Measurements from ENCODE around the gene ZNF808. TPM values are rescaled to one million over a fixed set of nuclear protein-coding genes. Genes with fewer than 3 reads are reported as not detected.
"Not testable (repeated sequence)": the region's sequence is repeated elsewhere in the genome, so short reads cannot be mapped to it uniquely, and the experiment has no call there.

Gene ZNF808
- total and polyA plus RNA-seq, 7 donors: 1.8 to 26.6 (median 13.0) TPM

DNA sequence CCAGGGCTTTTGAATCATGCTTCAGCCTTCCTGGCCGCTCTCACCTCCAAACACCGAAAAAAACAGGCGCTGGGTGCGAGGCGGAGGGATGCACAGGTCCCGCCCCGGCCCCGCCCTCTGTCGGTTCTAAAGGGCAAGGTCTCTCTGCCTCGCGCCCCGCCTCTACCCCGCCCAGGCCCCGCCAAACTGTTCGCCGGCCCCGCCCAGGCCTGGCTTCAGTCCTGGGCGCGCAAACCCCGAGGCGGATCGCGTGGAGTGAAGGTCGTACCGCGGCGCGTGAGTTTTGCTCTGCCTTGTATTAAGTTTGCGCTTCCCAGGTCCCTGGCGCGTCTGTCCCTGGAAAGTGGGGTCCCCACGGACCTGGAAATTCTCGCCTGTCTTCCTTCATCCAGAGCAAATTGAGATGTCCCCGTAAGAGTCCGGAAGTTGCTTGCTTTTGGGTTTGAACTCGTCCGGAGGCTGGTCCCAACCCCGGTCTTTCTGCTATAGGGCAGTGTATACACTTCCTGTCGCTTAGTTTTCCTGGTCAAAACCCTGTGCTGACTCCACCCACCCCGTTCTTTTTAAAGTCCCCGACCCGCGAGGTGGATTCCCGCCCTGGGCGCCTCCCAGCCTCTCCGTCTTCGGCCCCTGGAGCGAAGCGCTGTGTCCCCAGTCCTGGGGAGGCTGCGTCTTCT is 8.4 kb downstream of the ZNF808 start:
- peaks cover 0 to 17% (median 2%) of the 10 kb centered on the region in 4 donors for H3K36me3 ChIP-seq
- H3K27ac ChIP-seq: peak overlapping the region; percentile 75 to 87 (median 85)
- peak; percentile 93 for DNase-seq
- no peaks in the 10 kb centered on the region for H3K27me3 ChIP-seq
- WGBS, 2 donors: 20 to 76% methylated on average over 50 of the region's 50 CpGs
- no peaks in the 10 kb centered on the region for H3K9me3 ChIP-seq
- TF ChIP-seq, protein P1, sequence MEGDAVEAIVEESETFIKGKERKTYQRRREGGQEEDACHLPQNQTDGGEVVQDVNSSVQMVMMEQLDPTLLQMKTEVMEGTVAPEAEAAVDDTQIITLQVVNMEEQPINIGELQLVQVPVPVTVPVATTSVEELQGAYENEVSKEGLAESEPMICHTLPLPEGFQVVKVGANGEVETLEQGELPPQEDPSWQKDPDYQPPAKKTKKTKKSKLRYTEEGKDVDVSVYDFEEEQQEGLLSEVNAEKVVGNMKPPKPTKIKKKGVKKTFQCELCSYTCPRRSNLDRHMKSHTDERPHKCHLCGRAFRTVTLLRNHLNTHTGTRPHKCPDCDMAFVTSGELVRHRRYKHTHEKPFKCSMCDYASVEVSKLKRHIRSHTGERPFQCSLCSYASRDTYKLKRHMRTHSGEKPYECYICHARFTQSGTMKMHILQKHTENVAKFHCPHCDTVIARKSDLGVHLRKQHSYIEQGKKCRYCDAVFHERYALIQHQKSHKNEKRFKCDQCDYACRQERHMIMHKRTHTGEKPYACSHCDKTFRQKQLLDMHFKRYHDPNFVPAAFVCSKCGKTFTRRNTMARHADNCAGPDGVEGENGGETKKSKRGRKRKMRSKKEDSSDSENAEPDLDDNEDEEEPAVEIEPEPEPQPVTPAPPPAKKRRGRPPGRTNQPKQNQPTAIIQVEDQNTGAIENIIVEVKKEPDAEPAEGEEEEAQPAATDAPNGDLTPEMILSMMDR (IDR thresholded peaks at IDR 0.05): peak in 2 of 4 experiments; percentile 8 to 19
- peak in 3 of 4 donors; percentile 38 to 46 (median 41) for TF ChIP-seq POLR2AphosphoS5 (IDR thresholded peaks at IDR 0.05)
- TF ChIP-seq EP300 (IDR thresholded peaks at IDR 0.05): no peak
- H3K4me1 ChIP-seq: peaks cover 0 to 16% (median 6%) of the 10 kb centered on the region in 4 donors
- intact Hi-C loops (cut with DNase I): no loop called here
- H3K4me3 ChIP-seq: peak overlapping the region; percentile 49 to 61 (median 58)

DNA sequence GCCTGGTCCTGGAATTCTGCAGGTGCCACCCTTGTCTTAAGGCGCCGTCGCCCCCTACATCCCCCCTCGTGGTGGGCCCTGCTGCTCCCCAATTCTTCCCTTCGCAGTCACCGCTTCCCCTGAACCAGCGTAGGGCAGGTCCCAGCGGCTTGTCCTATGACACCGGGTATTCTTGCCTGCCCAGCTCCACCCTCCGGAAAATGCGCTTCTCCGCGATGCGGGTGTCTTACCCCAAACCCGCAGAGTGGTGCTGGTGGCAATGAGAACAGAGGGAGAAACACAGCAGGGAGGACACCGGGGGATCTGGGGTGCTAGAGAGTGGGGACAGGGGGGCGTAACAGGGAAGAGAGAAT is 9.0 kb downstream of the ZNF808 start:
- Histone ChIP-seq H3K27ac (peak overlapping the region; percentile 75 to 87 (median 85)), H3K9me3 (no peaks in the 10 kb centered on the region), H3K27me3 (no peaks in the 10 kb centered on the region), H3K4me1 (peaks cover 0 to 16% (median 6%) of the 10 kb centered on the region in 4 donors), H3K36me3 (peaks cover 0 to 17% (median 2%) of the 10 kb centered on the region in 4 donors), H3K4me3 (peak overlapping the region; percentile 49 to 61 (median 58))
- no peak for DNase-seq
- intact Hi-C loops (cut with DNase I): no loop called here
- WGBS, 2 donors: 27 to 74% methylated on average over 17 of the region's 17 CpGs
- TF ChIP-seq EP300 (IDR thresholded peaks at IDR 0.05): no peak

DNA sequence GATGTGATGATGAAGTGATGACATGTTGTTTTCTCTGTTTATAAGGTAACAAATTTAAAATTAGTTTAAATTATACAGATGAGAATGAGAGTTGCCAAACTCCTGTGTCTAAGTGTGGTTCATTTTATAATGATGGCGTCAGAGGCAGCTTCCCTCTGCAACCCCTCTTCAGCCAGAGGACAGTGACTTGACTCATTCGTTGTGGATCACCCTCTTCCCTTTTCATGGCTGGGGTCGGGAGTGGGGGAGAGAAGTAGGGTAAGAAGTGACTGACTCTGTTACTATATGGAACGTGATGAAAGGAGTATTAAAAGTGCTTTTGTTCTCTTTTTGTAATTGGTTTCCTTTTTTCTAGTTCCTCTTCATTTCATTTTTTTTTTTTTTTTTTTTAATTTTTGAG is 11.3 kb downstream of the ZNF808 start:
- H3K4me3 ChIP-seq; DNase-seq; H3K27me3 ChIP-seq; H3K9me3 ChIP-seq; H3K27ac ChIP-seq; intact Hi-C loops (cut with DNase I): not testable (repeated sequence)
- 71 to 86% methylated on average over 4 of the region's 4 CpGs for WGBS, 2 donors
- Histone ChIP-seq H3K4me1 (peaks cover 0 to 16% (median 6%) of the 10 kb centered on the region in 4 donors), H3K36me3 (peaks cover 0 to 15% (median 7%) of the 10 kb centered on the region in 4 donors)

DNA sequence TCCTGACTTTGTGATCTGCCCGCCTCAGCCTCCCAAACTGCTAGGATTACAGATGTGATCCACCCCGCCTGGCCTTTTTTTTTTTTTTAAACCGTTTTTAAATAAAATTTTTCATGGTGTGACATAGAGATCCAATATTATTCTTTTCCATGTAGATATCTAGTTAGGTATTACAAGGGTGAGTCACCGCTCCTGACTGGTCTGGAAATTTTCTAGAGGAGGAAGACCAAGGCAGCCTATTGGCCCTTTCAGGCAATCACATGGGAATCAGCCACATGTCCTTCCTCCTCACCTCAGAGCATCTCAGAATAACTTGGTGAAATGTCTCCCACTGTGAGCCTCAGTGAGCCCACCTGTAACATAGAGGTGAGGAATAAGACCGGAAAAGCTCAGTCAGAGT is 13.7 kb downstream of the ZNF808 start:
- DNase-seq; H3K27ac ChIP-seq; H3K4me1 ChIP-seq; H3K27me3 ChIP-seq; intact Hi-C loops (cut with DNase I); H3K4me3 ChIP-seq; H3K9me3 ChIP-seq: not testable (repeated sequence)
- WGBS, 2 donors: 98% methylated on average over 5 of the region's 5 CpGs
- peaks cover 0 to 33% (median 19%) of the 10 kb centered on the region in 4 donors for H3K36me3 ChIP-seq

DNA sequence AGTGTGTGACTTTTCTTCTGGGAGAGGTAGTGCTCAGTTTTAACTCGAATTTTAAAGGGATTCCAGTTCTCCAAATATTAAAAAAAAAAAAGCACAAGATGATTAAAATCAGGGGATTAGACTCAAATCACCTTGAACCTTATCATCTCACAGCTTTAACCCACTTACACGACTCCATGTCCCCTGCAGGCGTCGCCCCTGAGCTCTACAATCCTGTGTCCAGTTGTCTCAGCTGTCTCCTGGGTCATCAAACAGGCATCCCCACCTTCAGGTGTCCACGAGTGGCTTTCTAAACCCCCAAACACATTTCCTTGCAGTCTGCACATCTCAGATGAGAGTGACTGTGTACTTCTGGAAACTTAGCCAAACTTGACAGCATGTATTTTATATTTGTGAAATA is 14.1 kb downstream of the ZNF808 start:
- no peak overlapping the region for H3K4me3 ChIP-seq
- no peak for DNase-seq
- H3K27ac ChIP-seq: no peak overlapping the region
- no peaks in the 10 kb centered on the region for H3K27me3 ChIP-seq
- TF ChIP-seq POLR2A (IDR thresholded peaks at IDR 0.05) (no peak), POLR2AphosphoS5 (IDR thresholded peaks at IDR 0.05) (no peak)
- 94 to 95% methylated on average over 5 of the region's 5 CpGs for WGBS, 2 donors
- H3K4me1 ChIP-seq: peaks cover 0 to 4% (median 2%) of the 10 kb centered on the region in 4 donors
- H3K36me3 ChIP-seq: peaks cover 0 to 36% (median 19%) of the 10 kb centered on the region in 4 donors
- intact Hi-C loops (cut with DNase I): no loop called here
- H3K9me3 ChIP-seq: peaks cover 0 to 6% (median 0%) of the 10 kb centered on the region in 4 donors

DNA sequence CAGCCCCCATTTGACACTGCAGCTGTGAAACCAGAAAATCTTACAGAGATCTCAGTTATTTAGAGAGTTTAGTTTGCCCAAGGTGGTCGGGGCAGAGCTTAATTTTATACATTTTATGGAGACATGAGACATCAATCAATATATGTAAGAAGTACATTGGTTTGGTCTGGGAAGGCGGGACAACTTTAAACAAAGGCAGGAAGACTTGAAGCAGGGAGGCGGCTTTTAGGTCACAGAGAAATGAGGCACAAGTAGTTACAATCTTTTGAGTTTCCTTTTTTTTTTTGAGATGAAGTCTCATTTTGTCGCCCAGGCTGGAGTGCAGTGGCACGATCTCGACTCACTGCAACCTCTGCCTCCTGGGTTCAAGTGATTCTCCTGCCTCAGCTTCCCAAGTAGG is 15.1 kb downstream of the ZNF808 start:
- 86 to 87% methylated on average over 6 of the region's 6 CpGs for WGBS, 2 donors
- intact Hi-C loops (cut with DNase I); H3K4me3 ChIP-seq; H3K4me1 ChIP-seq; DNase-seq; H3K27me3 ChIP-seq; H3K27ac ChIP-seq; H3K9me3 ChIP-seq: not testable (repeated sequence)
- H3K36me3 ChIP-seq: peaks cover 0 to 45% (median 20%) of the 10 kb centered on the region in 4 donors

DNA sequence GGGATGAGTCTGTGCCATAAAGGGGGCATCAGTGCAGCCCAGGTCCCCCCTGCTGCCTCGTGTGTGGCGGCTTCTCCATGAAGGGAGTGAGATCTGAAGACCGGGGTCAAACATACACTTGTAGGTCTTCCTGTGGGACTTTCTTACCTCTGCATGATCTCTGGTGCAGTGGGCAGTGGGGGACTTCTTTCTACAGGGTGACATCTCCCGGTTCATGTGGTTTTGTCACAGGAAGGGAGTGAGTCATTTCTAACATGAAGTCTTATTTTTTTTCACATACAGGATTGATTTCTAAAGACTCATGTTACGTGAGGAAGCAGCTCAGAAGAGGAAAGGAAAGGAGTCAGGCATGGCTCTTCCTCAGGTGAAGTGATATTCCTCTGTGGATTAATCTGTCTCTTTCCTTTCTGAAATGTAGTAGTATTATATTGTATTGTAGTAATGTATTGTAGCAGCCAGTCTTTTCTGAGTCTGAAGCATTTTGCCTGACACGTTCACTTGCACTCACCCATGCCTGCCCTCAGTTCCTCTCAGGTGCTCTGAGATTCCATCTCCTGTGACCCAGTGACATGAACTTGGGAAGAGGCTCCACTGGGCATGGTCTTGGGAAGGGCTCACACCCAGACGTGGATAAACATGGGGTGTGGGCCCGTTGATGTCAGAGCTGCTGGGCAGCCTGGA is 15.7 kb downstream of the ZNF808 start:
- Histone ChIP-seq H3K27me3 (no peaks in the 10 kb centered on the region), H3K9me3 (peaks cover 0 to 6% (median 0%) of the 10 kb centered on the region in 4 donors), H3K36me3 (peaks cover under 1 to 50% (median 23%) of the 10 kb centered on the region in 4 donors), H3K4me1 (no peaks in the 10 kb centered on the region), H3K4me3 (no peak overlapping the region), H3K27ac (no peak overlapping the region)
- intact Hi-C loops (cut with DNase I): no loop called here
- 71 to 89% methylated on average over 8 of the region's 8 CpGs for WGBS, 2 donors
- DNase-seq: no peak
- TF ChIP-seq POLR2AphosphoS5 (IDR thresholded peaks at IDR 0.05) (no peak), POLR2A (IDR thresholded peaks at IDR 0.05) (no peak), EP300 (IDR thresholded peaks at IDR 0.05) (no peak)
- TF ChIP-seq, protein P1 (IDR thresholded peaks at IDR 0.05): no peak
